Upper lobe of left lung (tissue), 4 donors: ENCODE results near the gene SIGLEC9.

ENCODE experiments used
- EP300 ChIP-seq, 4 donors: sonication (generic); formaldehyde crosslinking; IDR thresholded peaks; one replicate each; pipeline ENCODE4 v1.5.1; 2017; ENCODE audit warnings: antibody characterized with exemption in 4 of 4, control low read depth in 2 of 4
- POLR2A ChIP-seq, 4 donors: fragments of 450-650 bp; IDR thresholded peaks; one replicate each; pipeline ENCODE4 v1.5.1; 2016 to 2017; ENCODE audit warnings: antibody characterized with exemption in 4 of 4, mild to moderate bottlenecking in 2 of 4
- POLR2AphosphoS5 ChIP-seq, 2 donors: sonication (generic); formaldehyde crosslinking; IDR thresholded peaks; one replicate each; pipeline ENCODE4 v1.5.1; 2017; ENCODE audit warnings: antibody characterized with exemption in 2 of 2
- TF ChIP-seq, protein P1 (sequence below), 6 experiments: fragments of 450-650 bp in 4 of 6; fragments of 200-600 bp in 2 of 6; sonication (generic) in 2 of 6; IDR thresholded peaks; one replicate each; pipeline ENCODE4 v1.5.1; 2016 to 2019; ENCODE audit warnings: antibody characterized with exemption in 6 of 6

DNA sequence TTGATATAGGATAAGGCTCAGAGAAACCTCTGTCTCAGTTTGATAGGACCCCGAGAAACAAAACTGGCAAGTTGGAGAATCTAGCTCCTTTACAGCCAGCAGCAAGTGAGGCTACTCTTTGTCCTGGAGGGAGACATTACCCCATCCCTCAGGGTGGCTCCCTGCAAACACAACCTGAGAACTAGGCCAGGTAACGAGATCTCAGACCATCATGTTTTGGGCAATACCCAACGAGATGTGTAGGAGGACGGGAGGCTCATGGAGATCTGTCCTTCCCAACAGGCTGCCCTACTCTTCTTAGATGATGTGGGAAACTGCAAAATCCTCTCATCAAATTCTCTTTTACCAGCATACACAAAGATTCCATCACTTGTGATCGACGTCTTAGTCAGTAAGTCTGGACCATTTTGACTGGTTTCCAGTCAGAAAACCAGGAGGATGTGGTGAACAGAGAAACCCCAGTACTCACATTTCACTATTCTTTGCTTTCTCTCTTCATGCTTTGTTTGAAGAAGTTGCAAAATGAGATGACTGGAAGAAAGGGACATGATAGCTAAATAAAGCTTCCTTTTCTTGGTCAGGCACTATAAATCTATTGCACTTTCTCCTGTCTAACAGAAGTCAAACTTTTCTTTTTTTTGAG lies 10.5 kb upstream of the SIGLEC9 start:
- TF ChIP-seq, protein P1, sequence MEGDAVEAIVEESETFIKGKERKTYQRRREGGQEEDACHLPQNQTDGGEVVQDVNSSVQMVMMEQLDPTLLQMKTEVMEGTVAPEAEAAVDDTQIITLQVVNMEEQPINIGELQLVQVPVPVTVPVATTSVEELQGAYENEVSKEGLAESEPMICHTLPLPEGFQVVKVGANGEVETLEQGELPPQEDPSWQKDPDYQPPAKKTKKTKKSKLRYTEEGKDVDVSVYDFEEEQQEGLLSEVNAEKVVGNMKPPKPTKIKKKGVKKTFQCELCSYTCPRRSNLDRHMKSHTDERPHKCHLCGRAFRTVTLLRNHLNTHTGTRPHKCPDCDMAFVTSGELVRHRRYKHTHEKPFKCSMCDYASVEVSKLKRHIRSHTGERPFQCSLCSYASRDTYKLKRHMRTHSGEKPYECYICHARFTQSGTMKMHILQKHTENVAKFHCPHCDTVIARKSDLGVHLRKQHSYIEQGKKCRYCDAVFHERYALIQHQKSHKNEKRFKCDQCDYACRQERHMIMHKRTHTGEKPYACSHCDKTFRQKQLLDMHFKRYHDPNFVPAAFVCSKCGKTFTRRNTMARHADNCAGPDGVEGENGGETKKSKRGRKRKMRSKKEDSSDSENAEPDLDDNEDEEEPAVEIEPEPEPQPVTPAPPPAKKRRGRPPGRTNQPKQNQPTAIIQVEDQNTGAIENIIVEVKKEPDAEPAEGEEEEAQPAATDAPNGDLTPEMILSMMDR (IDR thresholded peaks at IDR 0.05) = no peak
- TF ChIP-seq POLR2A (IDR thresholded peaks at IDR 0.05) (no peak), EP300 (IDR thresholded peaks at IDR 0.05) (no peak), POLR2AphosphoS5 (IDR thresholded peaks at IDR 0.05) (no peak)
